Natural killer cell (primary cell): ENCODE data around the gene PCGF2. TPM values are rescaled to one million over a fixed set of nuclear protein-coding genes. Genes with fewer than 3 reads are reported as not detected.

Source experiments
- ATAC-seq, 3 donors: fragments of 150-1000 bp in 2 of 3; fragments of 200-7000 bp in 1 of 3; cut with Tn5 transposase; 1 replicate in 1 of 3; 2 replicates in 2 of 3; pipeline ENCODE4 v1.10.0; 2021; ENCODE audit warnings: mild to moderate bottlenecking in 2 of 3, moderate library complexity in 2 of 3
- DNase-seq, 2 donors: peaks; one replicate each; pipeline versions ENCODE4 v3.0.0 to v3.0.0-alpha.2; 2013 to 2021; ENCODE audit warnings: mixed read lengths in 1 of 2
- H3K27ac ChIP-seq: one replicate; pipeline ENCODE4 v1.5.1; 2013; ENCODE audit warnings: mild to moderate bottlenecking, low read length
- H3K27me3 ChIP-seq: one replicate; pipeline ENCODE4 v1.6.1; 2013; ENCODE audit warnings: low read length; ENCODE audit not compliant: control insufficient read depth, insufficient read depth
- H3K36me3 ChIP-seq: one replicate; pipeline ENCODE4 v1.6.1; 2013; ENCODE audit warnings: low read length; ENCODE audit not compliant: control insufficient read depth, insufficient read depth
- H3K4me1 ChIP-seq: one replicate; pipeline ENCODE4 v1.6.1; 2013; ENCODE audit warnings: low read length; ENCODE audit not compliant: control insufficient read depth, insufficient read depth
- H3K4me3 ChIP-seq: one replicate; pipeline ENCODE4 v1.5.1; 2013; ENCODE audit warnings: low read length
- H3K9me3 ChIP-seq: one replicate; pipeline ENCODE4 v1.6.1; 2013; ENCODE audit warnings: low read length; ENCODE audit not compliant: control insufficient read depth, insufficient read depth
- H3K27ac Mint-ChIP-seq, 2 donors: one replicate each; pipeline ENCODE4 v1.8.0; 2022; ENCODE audit warnings: mild to moderate bottlenecking in 2 of 2, mixed read lengths in 2 of 2, moderate library complexity in 1 of 2
- H3K27me3 Mint-ChIP-seq, 2 donors: one replicate each; pipeline ENCODE4 v1.8.0; 2022; ENCODE audit warnings: low read depth in 2 of 2, mixed read lengths in 2 of 2
- H3K36me3 Mint-ChIP-seq: one replicate; pipeline ENCODE4 v1.8.0; 2022; ENCODE audit warnings: mixed read lengths
- H3K4me1 Mint-ChIP-seq, 2 donors: one replicate each; pipeline ENCODE4 v1.8.0; 2022; ENCODE audit warnings: mixed read lengths in 2 of 2
- H3K4me3 Mint-ChIP-seq: one replicate; pipeline ENCODE4 v1.8.0; 2022; ENCODE audit warnings: mild to moderate bottlenecking, moderate library complexity, mixed read lengths
- H3K9me3 Mint-ChIP-seq, 2 donors: one replicate each; pipeline ENCODE4 v1.8.0; 2022; ENCODE audit warnings: mixed read lengths in 2 of 2
- CTCF ChIP-seq: fragments of 200-600 bp; IDR thresholded peaks from one replicate; pipeline ENCODE4 v1.8.0; 2022; ENCODE audit warnings: antibody characterized with exemption
- WGBS: methylation state at CpG from one replicate; pipeline ENCODE4 v1.1.7; 2013; ENCODE audit warnings: missing lambda C conversion rate; ENCODE audit not compliant: insufficient coverage; 5-methylcytosine and 5-hydroxymethylcytosine counted together
- intact Hi-C: fragments of 100-400 bp; cut with micrococcal nuclease; formaldehyde crosslinking; loops from one replicate; pipeline ENCODE4 v1.14.2; 2022
- total RNA-seq, 4 donors: library from RNA; stranded (reverse); fragments of 120-200 nt in 1 of 4; gene quantifications; one replicate each; pipeline versions ENCODE4 v1.2.3 to v1.2.4, GENCODE V29; 2013 to 2022

PCGF2 gene
- total RNA-seq, 3 donors from 2014 or later (not counting 1 experiment from before 2014, with no cell fraction given), result 0.12 TPM; not detected in 2

DNA sequence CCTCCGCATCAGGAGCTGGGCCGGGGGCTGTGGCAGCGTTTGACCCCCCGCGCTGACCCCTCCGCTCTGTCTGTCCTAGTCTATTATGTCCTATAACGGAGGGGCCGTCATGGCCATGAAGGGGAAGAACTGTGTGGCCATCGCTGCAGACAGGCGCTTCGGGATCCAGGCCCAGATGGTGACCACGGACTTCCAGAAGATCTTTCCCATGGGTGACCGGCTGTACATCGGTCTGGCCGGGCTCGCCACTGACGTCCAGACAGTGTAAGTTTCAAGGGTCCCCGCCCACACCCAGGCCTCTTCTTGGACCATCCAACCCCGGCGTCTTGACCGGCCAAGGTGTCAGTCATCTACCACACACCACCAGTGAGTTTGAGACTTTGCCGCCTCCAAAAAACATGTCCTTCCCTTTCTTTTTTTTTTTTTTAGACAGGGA, 5.0 kb upstream of the PCGF2 start:
- WGBS, result 13% methylated on average over 22 of the region's 22 CpGs
- TF ChIP-seq CTCF, result no peak
- Mint-ChIP-seq H3K27ac (peak overlapping the region; percentile 85 to 86), H3K27me3 (peaks cover 23 to 24% of the 10 kb centered on the region in 2 donors), H3K4me1 (peaks cover 47 to 49% of the 10 kb centered on the region in 2 donors), H3K4me3 (peak overlapping the region; percentile 96), H3K9me3 (no peaks in the 10 kb centered on the region), H3K36me3 (peaks cover 7% of the 10 kb centered on the region)
- H3K9me3 ChIP-seq, result no peaks in the 10 kb centered on the region
- peaks cover 21% of the 10 kb centered on the region for H3K36me3 ChIP-seq
- peaks cover 53% of the 10 kb centered on the region for H3K4me1 ChIP-seq
- peak overlapping the region; percentile 80 for H3K4me3 ChIP-seq
- H3K27me3 ChIP-seq, result peaks cover 23% of the 10 kb centered on the region
- intact Hi-C loops, result loop anchor here (2.0 to 10.0 kb wide), 5 partner anchors 24 to 399 kb away; partner anchors contain the start of genes MLLT6 and PLXDC1
- ATAC-seq (no peak), DNase-seq (no peak)
- peak overlapping the region; percentile 86 for H3K27ac ChIP-seq

- intact Hi-C loops, result loop anchor here (1.0 to 10.0 kb wide), 6 partner anchors 24 to 400 kb away; partner anchors contain the start of genes CWC25, MLLT6 and PLXDC1
- no peaks in the 10 kb centered on the region for H3K9me3 ChIP-seq
- WGBS, result under 1% methylated on average over 44 of the region's 44 CpGs
- ATAC-seq, result peak; percentile 84 to 96 (median 89)
- peak within 1 kb of the TSS; percentile 80 for H3K4me3 ChIP-seq
- Mint-ChIP-seq H3K27me3 (peaks cover 23 to 28% of the 10 kb centered on the region in 2 donors), H3K4me1 (peaks cover 52 to 54% of the 10 kb centered on the region in 2 donors), H3K27ac (peak within 1 kb of the TSS; percentile 85 to 86), H3K9me3 (no peaks in the 10 kb centered on the region), H3K4me3 (peak within 1 kb of the TSS; percentile 96), H3K36me3 (peaks cover 7% of the 10 kb centered on the region)
- peak; percentile 83 to 99 for DNase-seq
- peak within 1 kb of the TSS; percentile 86 for H3K27ac ChIP-seq
- peaks cover 58% of the 10 kb centered on the region for H3K4me1 ChIP-seq
- peaks cover 28% of the 10 kb centered on the region for H3K27me3 ChIP-seq
- H3K36me3 ChIP-seq, result peaks cover 15% of the 10 kb centered on the region
- no peak for TF ChIP-seq CTCF
These were observed 4.4 kb upstream of the PCGF2 start, which contains the start of gene PSMB3 for GRCh38 chr17:38752308-38753070. Gene PSMB3, plus strand, starts transcription at chr17:38752741. Its CDS starts 86 bp downstream, at chr17:38752827.

DNA sequence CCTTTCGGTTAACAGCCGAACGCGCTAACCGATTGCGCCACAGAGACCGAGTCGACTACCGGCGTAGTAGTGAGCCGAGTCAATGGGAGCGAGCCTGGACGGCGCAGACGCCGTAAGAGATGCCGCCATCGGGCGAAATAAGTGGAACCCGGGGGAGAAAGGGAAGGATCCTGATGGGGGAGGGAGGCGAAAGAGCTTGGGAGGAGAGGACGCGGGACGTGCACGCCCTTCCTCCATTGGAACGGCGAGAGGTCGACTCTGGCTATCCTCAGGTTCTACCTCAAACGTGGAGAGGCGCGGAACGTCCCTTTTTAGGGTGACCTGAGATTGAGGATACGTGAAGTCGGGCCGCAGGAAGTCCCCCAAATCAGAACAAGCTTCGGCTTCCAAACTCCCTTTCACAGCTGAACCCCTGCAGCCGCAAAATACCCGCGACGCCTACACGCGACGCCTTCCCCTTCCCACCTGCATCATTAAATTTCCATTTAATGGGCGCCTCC, 3.7 kb upstream of the PCGF2 start:
- H3K27me3 Mint-ChIP-seq, result peaks cover 26 to 29% of the 10 kb centered on the region in 2 donors

More for the DNA sequence above, 3.7 kb upstream of the PCGF2 start:
- under 1% methylated on average over 44 of the region's 44 CpGs for WGBS
- peak; percentile 82 to 92 for DNase-seq
- Mint-ChIP-seq H3K36me3 (peaks cover 7% of the 10 kb centered on the region), H3K9me3 (no peaks in the 10 kb centered on the region), H3K4me3 (peak overlapping the region; percentile 96), H3K27ac (peak overlapping the region; percentile 85 to 86), H3K4me1 (peaks cover 54% of the 10 kb centered on the region in 2 donors)
- Histone ChIP-seq H3K36me3 (peaks cover 15% of the 10 kb centered on the region), H3K9me3 (no peaks in the 10 kb centered on the region), H3K27ac (peak overlapping the region; percentile 86), H3K4me1 (peaks cover 65% of the 10 kb centered on the region), H3K4me3 (peak overlapping the region; percentile 80), H3K27me3 (peaks cover 33% of the 10 kb centered on the region)
- TF ChIP-seq CTCF, result no peak
- intact Hi-C loops, result loop anchor here (1.0 to 10.0 kb wide), 6 partner anchors 23 to 400 kb away; partner anchors contain the start of genes CWC25, MLLT6 and PLXDC1
- peak; percentile 45 to 60 (median 50) for ATAC-seq
